Esophagus squamous epithelium (tissue), 5 donors: ENCODE measurements around the gene TMEM219. TPM values are rescaled to one million over a fixed set of nuclear protein-coding genes. Genes with fewer than 3 reads are reported as not detected.

ENCODE experiments used
- DNase-seq: peaks from one replicate; lab custom pipeline; 2025; lab: John Stamatoyannopoulos, UW
- H3K27ac ChIP-seq, 4 donors: fragments of 200-600 bp; sonication (generic); one replicate each; pipeline ENCODE4 v1.5.1; 2016 to 2019; ENCODE audit warnings: mild to moderate bottlenecking in 1 of 4
- H3K27me3 ChIP-seq, 4 donors: fragments of 200-600 bp; sonication (generic); 1 replicate in 3 of 4; 2 replicates in 1 of 4; pipeline versions ENCODE4 v1.5.1 to v1.6.0; 2017 to 2021; ENCODE audit warnings: antibody characterized with exemption in 1 of 4
- H3K36me3 ChIP-seq, 3 donors: fragments of 200-600 bp; sonication (generic); one replicate each; pipeline ENCODE4 v1.5.1; 2016 to 2019
- H3K4me1 ChIP-seq, 3 donors: fragments of 200-600 bp; sonication (generic); one replicate each; pipeline ENCODE4 v1.5.1; 2017 to 2019
- H3K4me3 ChIP-seq, 4 donors: fragments of 200-600 bp; sonication (generic); 1 replicate in 3 of 4; 2 replicates in 1 of 4; pipeline ENCODE4 v1.5.1; 2016 to 2019; ENCODE audit warnings: mild to moderate bottlenecking in 2 of 4, moderate library complexity in 1 of 4
- H3K9me3 ChIP-seq, 3 donors: fragments of 200-600 bp; sonication (generic); one replicate each; pipeline ENCODE4 v1.5.1; 2016 to 2019
- POLR2A ChIP-seq, 4 donors: fragments of 450-650 bp; IDR thresholded peaks; one replicate each; pipeline ENCODE4 v1.6.1; 2017; ENCODE audit warnings: antibody characterized with exemption in 4 of 4, mild to moderate bottlenecking in 4 of 4, moderate library complexity in 3 of 4
- WGBS, 2 donors: methylation state at CpG; one replicate each; pipeline ENCODE4 v1.1.5; 2018; 5-methylcytosine and 5-hydroxymethylcytosine counted together
- intact Hi-C: fragments of 100-400 bp; cut with DNase I; formaldehyde crosslinking; loops from one replicate; pipeline ENCODE4 v1.15.0; 2022
- total RNA-seq, 4 donors: library from RNA; depleted of rRNA; stranded (reverse); fragments of >200 nt; gene quantifications; one replicate each; pipeline ENCODE4 v1.1.0, GENCODE V29; 2016
- TF ChIP-seq, protein P1 (sequence below), 6 experiments: fragments of 450-650 bp in 4 of 6; fragments of 200-600 bp in 2 of 6; sonication (generic) in 2 of 6; IDR thresholded peaks; one replicate each; pipeline ENCODE4 v1.5.1; 2016 to 2019; ENCODE audit warnings: antibody characterized with exemption in 6 of 6, mild to moderate bottlenecking in 4 of 6, moderate library complexity in 4 of 6
- donor health status: DM: yes; HTN: yes; CAD: no.

Gene TMEM219
- total RNA-seq, 4 donors from 2014 or later = 48.0 to 119 (median 80.0) TPM

GRCh38 chr16:29963021-29963743 is 1.3 kb downstream of the TMEM219 start:
- WGBS, 2 donors = 70 to 79% methylated on average over 7 to 9 of the region's 14 CpGs
- TF ChIP-seq POLR2A (IDR thresholded peaks at IDR 0.05) = no peak
- TF ChIP-seq, protein P1, sequence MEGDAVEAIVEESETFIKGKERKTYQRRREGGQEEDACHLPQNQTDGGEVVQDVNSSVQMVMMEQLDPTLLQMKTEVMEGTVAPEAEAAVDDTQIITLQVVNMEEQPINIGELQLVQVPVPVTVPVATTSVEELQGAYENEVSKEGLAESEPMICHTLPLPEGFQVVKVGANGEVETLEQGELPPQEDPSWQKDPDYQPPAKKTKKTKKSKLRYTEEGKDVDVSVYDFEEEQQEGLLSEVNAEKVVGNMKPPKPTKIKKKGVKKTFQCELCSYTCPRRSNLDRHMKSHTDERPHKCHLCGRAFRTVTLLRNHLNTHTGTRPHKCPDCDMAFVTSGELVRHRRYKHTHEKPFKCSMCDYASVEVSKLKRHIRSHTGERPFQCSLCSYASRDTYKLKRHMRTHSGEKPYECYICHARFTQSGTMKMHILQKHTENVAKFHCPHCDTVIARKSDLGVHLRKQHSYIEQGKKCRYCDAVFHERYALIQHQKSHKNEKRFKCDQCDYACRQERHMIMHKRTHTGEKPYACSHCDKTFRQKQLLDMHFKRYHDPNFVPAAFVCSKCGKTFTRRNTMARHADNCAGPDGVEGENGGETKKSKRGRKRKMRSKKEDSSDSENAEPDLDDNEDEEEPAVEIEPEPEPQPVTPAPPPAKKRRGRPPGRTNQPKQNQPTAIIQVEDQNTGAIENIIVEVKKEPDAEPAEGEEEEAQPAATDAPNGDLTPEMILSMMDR (IDR thresholded peaks at IDR 0.05) = no peak
- H3K36me3 ChIP-seq = peaks cover 2 to 44% (median 4%) of the 10 kb centered on the region in 3 donors
- no peaks in the 10 kb centered on the region for H3K27me3 ChIP-seq
- H3K27ac ChIP-seq = peak overlapping the region; percentile 94 to 97 (median 94)
- no peaks in the 10 kb centered on the region for H3K9me3 ChIP-seq
- peak overlapping the region; percentile 70 to 85 (median 76) for H3K4me3 ChIP-seq
- H3K4me1 ChIP-seq = peaks cover 0 to 32% (median 11%) of the 10 kb centered on the region in 3 donors
- no peak for DNase-seq
- intact Hi-C loops = no loop called here

GRCh38 chr16:29968205-29968604 is 6.3 kb downstream of the TMEM219 start:
- H3K4me1 ChIP-seq = peaks cover 0 to 21% (median 3%) of the 10 kb centered on the region in 3 donors
- no peak overlapping the region for H3K27ac ChIP-seq
- TF ChIP-seq, protein P1 (IDR thresholded peaks at IDR 0.05) = no peak
- TF ChIP-seq POLR2A (IDR thresholded peaks at IDR 0.05) = no peak
- WGBS, 2 donors = 93 to 98% methylated on average over 2 to 3 of the region's 4 CpGs
- peaks cover 6 to 85% (median 13%) of the 10 kb centered on the region in 3 donors for H3K36me3 ChIP-seq
- intact Hi-C loops = no loop called here
- H3K4me3 ChIP-seq = no peak overlapping the region
- DNase-seq = no peak
- no peaks in the 10 kb centered on the region for H3K27me3 ChIP-seq
- no peaks in the 10 kb centered on the region for H3K9me3 ChIP-seq

DNA sequence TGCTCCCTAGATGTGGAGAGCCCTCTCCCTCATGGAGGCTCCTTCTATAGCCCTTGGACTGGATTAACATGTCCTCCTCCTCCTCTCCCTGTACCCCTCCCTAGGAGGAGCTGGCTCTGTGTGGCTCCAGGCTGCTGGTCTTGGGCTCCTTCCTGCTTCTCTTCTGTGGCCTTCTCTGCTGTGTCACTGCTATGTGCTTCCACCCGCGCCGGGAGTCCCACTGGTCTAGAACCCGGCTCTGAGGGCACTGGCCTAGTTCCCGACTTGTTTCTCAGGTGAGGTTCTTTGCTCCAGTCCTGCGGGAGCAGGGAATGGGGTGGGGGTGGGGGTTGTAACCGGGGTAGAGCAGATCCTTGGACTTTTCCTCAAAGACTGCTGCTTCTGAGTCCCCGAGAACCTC is 9.4 kb downstream of the TMEM219 start:
- Histone ChIP-seq H3K4me3 (no peak overlapping the region), H3K9me3 (no peaks in the 10 kb centered on the region), H3K27ac (no peak overlapping the region), H3K36me3 (peaks cover 6 to 59% (median 13%) of the 10 kb centered on the region in 3 donors), H3K27me3 (no peaks in the 10 kb centered on the region), H3K4me1 (peaks cover 12 to 31% (median 17%) of the 10 kb centered on the region in 3 donors)
- TF ChIP-seq POLR2A (IDR thresholded peaks at IDR 0.05) = no peak
- TF ChIP-seq, protein P1 (IDR thresholded peaks at IDR 0.05) = no peak
- intact Hi-C loops = no loop called here
- 80 to 82% methylated on average over 7 of the region's 8 CpGs for WGBS, 2 donors
- DNase-seq = no peak

- 91 to 100% methylated on average over 1 of the region's 1 CpG for WGBS, 2 donors
- TF ChIP-seq POLR2A (IDR thresholded peaks at IDR 0.05) = no peak
- TF ChIP-seq, protein P1 (IDR thresholded peaks at IDR 0.05) = no peak
- intact Hi-C loops = no loop called here
These were observed 10.6 kb downstream of the TMEM219 start for GRCh38 chr16:29972500-29972899.

GRCh38 chr16:29972992-29973383 is 11.1 kb downstream of the TMEM219 start:
- DNase-seq = no peak
- intact Hi-C loops = no loop called here

More at GRCh38 chr16:29972500-29972899, 10.6 kb downstream of the TMEM219 start:
- Histone ChIP-seq H3K27ac (peak overlapping the region in 2 of 4 donors; percentile 94 to 97), H3K4me3 (no peak overlapping the region), H3K27me3 (no peaks in the 10 kb centered on the region), H3K4me1 (peaks cover 12 to 43% (median 23%) of the 10 kb centered on the region in 3 donors), H3K9me3 (no peaks in the 10 kb centered on the region), H3K36me3 (peaks cover 6 to 48% (median 13%) of the 10 kb centered on the region in 3 donors)
- no peak for DNase-seq

More at GRCh38 chr16:29972992-29973383, 11.1 kb downstream of the TMEM219 start:
- H3K4me3 ChIP-seq = peak overlapping the region; percentile 74 to 94 (median 92)
- peak overlapping the region; percentile 89 to 97 (median 92) for H3K27ac ChIP-seq
- TF ChIP-seq, protein P1 (IDR thresholded peaks at IDR 0.05) = no peak
- TF ChIP-seq POLR2A (IDR thresholded peaks at IDR 0.05) = no peak
- H3K36me3 ChIP-seq = peaks cover 6 to 48% (median 14%) of the 10 kb centered on the region in 3 donors
- no peaks in the 10 kb centered on the region for H3K9me3 ChIP-seq
- peaks cover 12 to 48% (median 23%) of the 10 kb centered on the region in 3 donors for H3K4me1 ChIP-seq
- WGBS, 2 donors = 76 to 78% methylated on average over 5 to 6 of the region's 6 CpGs
- no peaks in the 10 kb centered on the region for H3K27me3 ChIP-seq
